ENCODE measurements around the gene SMIM8.
"Not testable (repeated sequence)": the region's sequence is repeated elsewhere in the genome, so short reads cannot be mapped to it uniquely, and the experiment has no call there.

Gene SMIM8

GRCh38 chr6:87322304-87323212 lies at the start of gene SMIM8:
Gene SMIM8 (plus strand): TSS chr6:87322588. CDS start chr6:87337032, 14,444 bp downstream.
- peak; percentile 73 to 81 (median 78) for DNase-seq

- no peak for DNase-seq
Measured at GRCh38 chr6:87274660-87275274, 47.6 kb upstream of the SMIM8 start.

- no peak for DNase-seq
Measured at GRCh38 chr6:87276624-87277023, 45.8 kb upstream of the SMIM8 start.

- no peak for DNase-seq
Measured at GRCh38 chr6:87277123-87277522, 45.3 kb upstream of the SMIM8 start.

GRCh38 chr6:87279196-87279595 lies 43.2 kb upstream of the SMIM8 start:
- DNase-seq = no peak

GRCh38 chr6:87281426-87281825 lies 41.0 kb upstream of the SMIM8 start:
- DNase-seq = no peak

- DNase-seq = no peak
Measured at GRCh38 chr6:87282743-87283142, 39.6 kb upstream of the SMIM8 start.

- DNase-seq = no peak
Measured at GRCh38 chr6:87283461-87283860, 38.9 kb upstream of the SMIM8 start.

GRCh38 chr6:87287251-87287650 lies 35.1 kb upstream of the SMIM8 start:
- no peak for DNase-seq

GRCh38 chr6:87289571-87289970 lies 32.8 kb upstream of the SMIM8 start:
- no peak for DNase-seq

GRCh38 chr6:87291883-87292282 lies 30.5 kb upstream of the SMIM8 start:
- no peak for DNase-seq

GRCh38 chr6:87293526-87293925 lies 28.9 kb upstream of the SMIM8 start:
- no peak for DNase-seq

GRCh38 chr6:87297119-87297518 lies 25.3 kb upstream of the SMIM8 start:
- no peak for DNase-seq

GRCh38 chr6:87301277-87301676 lies 21.1 kb upstream of the SMIM8 start:
- DNase-seq = not testable (repeated sequence)

GRCh38 chr6:87308970-87309369 lies 13.4 kb upstream of the SMIM8 start:
- DNase-seq = no peak

GRCh38 chr6:87312860-87313259 lies 9.5 kb upstream of the SMIM8 start:
- DNase-seq = no peak

- no peak for DNase-seq
Measured at GRCh38 chr6:87315071-87315470, 7.3 kb upstream of the SMIM8 start.

- DNase-seq = no peak
Measured at GRCh38 chr6:87319271-87319987, 3.0 kb upstream of the SMIM8 start.

GRCh38 chr6:87323880-87324279 lies 1.5 kb downstream of the SMIM8 start:
- not testable (repeated sequence) for DNase-seq

GRCh38 chr6:87330961-87331360 lies 8.6 kb downstream of the SMIM8 start:
- no peak for DNase-seq

- DNase-seq = no peak
Measured at GRCh38 chr6:87333033-87333432, 10.6 kb downstream of the SMIM8 start.

GRCh38 chr6:87333591-87334181 lies 11.3 kb downstream of the SMIM8 start:
- DNase-seq = no peak

- no peak for DNase-seq
Measured at GRCh38 chr6:87334683-87335082, 12.3 kb downstream of the SMIM8 start.
